ENCODE measurements around the gene RASGEF1C.
"Not testable (repeated sequence)": the region's sequence is repeated elsewhere in the genome, so short reads cannot be mapped to it uniquely, and the experiment has no call there.

Gene RASGEF1C

GRCh38 chr5:180098991-180099732 is 109.8 kb downstream of the RASGEF1C start:
- no peak for DNase-seq

DNA sequence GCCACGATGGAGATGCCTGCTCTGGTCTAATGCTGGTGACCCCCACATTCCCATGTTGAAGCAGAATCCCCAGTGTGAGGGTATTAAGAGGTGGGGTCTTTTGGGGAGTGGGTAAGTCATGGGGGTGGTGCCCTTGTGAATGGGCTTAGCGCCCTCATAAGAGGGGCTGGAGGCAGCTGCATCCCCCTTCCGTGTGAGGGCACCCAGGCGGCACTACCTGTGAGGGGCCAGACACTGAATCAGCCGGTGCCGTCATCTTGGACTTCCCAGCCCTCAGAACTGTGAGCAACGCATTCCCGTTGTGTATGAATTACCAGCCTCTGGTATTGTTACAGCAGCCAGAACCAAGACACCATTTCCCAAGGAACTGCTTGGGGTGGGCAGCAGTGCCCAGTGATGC is 110.5 kb downstream of the RASGEF1C start:
- DNase-seq: no peak

GRCh38 chr5:180097926-180098325 is 111.1 kb downstream of the RASGEF1C start:
- no peak for DNase-seq

- DNase-seq: no peak
Measured at GRCh38 chr5:180097163-180097894, 111.7 kb downstream of the RASGEF1C start.

GRCh38 chr5:180096616-180097015 is 112.4 kb downstream of the RASGEF1C start:
- DNase-seq: no peak

DNA sequence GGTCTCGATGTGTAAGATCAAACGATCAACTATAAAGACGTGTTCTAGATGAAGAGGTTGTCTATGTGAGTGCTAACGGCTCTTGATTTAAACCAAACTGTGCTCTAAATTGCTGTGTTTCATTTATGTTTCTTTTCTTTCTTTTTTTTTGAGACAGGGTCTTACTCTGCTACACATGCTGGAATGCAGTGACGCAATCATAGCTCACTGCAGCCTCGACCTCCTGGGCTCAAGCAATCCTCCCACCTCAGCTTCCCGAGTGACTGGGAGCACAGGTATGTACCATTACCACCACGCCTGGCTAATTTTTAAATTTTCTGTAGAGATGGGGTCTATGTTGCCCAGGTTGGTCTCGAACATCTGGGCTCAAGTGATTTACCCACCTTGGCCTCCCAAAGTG is 113.5 kb downstream of the RASGEF1C start:
- no peak for DNase-seq

DNA sequence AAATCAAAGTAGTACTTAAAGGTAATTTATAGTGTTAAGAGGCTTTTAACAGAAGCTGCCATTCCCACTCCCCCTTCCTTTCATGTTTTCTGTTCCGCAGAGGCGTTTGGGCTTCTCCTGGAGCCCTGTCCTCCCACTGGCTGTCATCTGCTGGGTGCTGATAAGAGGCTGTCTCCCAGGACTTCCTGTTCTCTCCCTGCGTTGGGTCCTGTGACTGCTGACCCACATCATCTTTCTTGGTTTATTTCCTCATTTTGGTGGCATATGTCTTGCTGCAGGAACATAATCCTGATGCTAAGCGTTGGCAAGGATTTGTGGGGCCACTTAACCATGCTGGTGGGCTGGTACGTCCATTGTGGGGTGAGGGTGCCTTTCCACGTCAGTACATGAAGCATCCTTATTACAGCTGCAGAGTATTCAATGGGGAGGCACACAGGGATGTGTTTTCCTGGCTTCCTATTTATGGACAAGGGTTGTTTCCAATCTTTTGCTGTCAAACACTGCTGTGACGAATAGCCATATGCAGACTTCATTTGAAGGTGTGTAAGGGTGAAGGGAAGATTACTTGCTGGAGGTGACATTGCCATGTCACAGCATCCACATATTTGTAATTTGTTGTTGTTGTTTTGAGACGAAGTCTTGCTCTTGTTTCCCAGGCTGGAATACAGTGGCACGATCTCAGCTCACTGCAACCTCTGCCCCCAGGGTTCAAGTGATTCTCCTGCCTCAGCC is 115.2 kb downstream of the RASGEF1C start:
- DNase-seq: no peak

GRCh38 chr5:180093241-180093640 is 115.8 kb downstream of the RASGEF1C start:
- no peak for DNase-seq

GRCh38 chr5:180090769-180091546 is 118.1 kb downstream of the RASGEF1C start:
- no peak for DNase-seq

DNA sequence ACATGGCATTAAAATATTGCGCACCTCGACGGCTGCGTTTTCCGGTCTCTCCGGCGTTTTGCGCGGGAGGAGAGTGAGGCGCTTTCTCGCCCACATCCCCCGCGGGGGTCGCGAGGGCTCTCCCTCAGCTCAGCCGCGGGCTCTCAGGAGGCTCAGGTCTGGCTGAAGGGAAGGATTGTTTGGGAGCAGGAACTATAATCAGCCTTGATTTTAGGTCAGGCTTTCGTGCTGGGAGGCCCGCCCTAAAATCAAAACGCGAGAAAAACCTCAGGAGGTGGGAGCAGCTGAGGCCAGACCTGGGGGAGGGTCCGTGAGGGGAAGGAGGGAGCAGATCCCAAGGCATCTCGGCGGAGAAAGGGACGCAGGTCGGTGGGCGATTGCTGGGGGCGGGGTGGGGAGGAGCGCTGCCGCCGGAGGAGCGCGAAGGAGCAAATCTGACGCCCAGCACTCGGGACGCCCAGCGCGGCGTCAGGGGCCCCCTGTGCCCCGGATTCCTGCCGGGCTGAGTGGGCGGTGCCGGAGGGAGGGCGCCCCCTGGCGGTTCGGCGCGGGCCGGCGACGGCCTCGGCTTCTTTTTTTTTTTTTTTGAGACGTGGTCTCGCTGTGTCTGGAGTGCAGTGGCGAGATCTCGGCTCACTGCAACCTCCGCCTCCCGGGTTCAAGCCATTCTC is 118.8 kb downstream of the RASGEF1C start:
- peak; percentile 82 for DNase-seq

DNA sequence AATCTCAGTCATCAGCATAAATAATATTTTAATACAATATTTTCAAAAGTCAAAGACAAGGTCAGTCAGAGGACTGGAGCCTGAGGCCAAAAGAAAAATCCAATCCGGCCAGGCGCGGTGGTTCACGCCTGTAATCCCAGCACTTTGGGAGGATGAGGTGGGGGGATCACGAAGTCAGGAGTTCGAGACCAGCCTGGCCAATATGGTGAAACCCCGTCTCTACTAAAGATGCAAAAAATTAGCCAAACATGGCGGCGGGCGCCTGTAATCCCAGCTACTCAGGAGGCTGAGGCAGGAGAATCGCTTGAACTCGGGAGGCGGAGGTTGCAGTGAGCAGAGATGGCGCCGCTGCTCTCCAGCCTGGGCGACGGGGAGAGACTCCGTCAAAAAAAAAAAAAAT is 119.4 kb downstream of the RASGEF1C start:
- not testable (repeated sequence) for DNase-seq

DNA sequence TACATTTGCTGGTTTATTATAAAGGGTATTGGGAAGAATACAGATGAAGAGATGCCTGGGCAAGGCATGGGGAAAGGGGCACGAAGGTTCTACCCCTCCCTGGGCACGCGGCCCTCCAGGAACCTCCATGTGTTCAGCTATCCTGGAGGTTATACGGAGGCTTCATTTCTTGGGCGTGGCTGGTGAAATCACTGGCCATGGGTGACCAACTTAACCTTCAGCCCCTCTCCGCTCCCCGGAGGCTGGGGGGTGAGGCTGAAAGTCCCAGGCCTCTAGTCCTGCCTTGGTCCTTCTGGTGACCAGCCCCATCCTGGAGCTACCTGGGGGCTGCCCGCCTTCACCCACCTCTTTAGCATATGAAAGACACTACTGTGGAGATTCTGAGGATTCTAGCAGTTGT is 120.5 kb downstream of the RASGEF1C start:
- DNase-seq: no peak

- no peak for DNase-seq
Measured at GRCh38 chr5:180086816-180087399, 122.1 kb downstream of the RASGEF1C start.

DNA sequence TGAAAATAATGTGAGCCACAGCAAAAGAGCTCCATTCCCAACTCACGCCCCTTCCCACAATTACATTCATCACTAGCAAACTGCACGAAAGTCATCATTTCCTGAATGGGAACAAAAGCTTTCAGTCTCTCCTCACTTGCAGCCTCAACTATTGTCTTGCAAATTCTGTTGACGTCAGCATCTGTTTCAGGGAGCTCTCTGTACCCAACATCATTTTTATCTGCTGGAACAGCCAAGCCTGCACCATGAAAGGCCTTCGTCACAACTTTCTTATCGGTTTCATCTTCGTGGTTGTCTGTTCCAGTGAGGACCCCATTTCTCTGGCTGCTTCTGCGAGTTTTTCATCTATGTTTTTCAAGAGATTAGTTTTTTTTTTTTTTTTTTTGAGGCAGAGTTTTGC is 123.2 kb downstream of the RASGEF1C start:
- DNase-seq: no peak

DNA sequence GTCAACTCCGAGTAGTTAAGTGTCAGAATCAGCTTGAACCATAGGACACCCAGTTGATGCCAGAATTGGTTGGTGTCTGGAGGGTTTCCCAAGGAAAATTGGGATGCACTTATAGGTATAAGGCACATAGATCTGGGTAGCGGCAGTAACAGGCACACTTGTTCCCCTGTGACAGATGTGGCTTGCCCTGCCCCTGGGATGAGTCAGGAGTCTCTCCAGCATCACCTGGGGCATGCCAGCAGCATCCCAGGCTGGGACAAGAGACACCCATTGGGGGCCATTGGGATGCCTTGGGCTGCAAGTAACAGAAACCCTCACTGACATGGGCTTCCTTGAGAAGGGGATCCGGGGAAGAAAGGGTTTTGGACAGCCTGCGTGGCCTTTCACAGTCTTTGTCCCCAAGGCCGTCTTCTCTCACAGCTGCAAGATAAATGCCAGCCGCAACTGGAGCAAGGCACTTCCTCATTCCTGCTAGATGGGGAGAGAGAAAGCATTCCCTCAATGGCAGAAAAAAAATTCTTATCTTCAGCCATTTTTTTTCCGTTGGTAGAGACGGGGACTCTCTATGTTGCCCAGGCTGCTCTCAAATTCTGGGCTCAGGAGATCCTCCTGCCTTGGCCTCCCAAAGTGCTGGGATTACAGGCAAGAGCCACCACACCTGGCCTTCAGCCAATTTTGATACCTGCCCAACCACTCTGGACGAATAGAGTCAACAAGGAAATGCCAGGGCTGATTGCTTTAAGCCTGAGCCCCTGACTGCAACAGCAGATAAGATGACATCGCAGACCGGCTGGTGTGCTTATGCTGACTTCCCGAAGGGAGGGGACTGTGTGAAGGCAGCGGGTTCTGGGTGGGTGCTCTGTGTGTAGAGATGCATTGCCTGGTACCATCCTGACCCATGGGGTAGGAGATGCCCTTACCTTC is 124.1 kb downstream of the RASGEF1C start:
- no peak for DNase-seq

DNA sequence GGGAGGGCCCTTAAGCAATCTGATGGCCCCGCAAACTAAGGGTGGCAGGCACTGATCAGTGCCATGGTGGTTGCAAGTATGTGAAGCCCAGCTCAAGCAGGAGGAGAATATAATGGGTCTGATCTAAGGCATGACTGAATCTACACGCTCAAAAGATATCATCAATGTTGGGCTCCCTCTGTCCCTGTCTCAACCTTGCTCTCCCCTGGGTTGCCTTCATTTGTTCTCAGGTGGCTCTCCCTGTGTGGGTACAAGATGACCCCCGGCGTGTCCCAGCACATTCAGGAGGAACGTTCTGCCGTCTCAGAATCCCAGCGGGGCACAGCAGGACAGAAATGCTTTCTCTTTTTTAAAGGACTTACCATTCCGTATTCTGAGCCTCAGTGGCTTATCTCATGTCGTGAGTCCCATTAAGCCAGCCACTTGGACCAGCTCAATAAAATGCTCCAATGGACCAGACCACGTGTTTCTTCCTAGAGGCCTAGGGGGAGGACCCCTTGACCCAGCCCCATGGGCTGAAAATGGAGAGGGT is 125.4 kb downstream of the RASGEF1C start:
- DNase-seq: no peak

- DNase-seq: no peak
Measured at GRCh38 chr5:180082633-180083420, 126.2 kb downstream of the RASGEF1C start.

- DNase-seq: no peak
Measured at GRCh38 chr5:180081481-180081880, 127.5 kb downstream of the RASGEF1C start.

DNA sequence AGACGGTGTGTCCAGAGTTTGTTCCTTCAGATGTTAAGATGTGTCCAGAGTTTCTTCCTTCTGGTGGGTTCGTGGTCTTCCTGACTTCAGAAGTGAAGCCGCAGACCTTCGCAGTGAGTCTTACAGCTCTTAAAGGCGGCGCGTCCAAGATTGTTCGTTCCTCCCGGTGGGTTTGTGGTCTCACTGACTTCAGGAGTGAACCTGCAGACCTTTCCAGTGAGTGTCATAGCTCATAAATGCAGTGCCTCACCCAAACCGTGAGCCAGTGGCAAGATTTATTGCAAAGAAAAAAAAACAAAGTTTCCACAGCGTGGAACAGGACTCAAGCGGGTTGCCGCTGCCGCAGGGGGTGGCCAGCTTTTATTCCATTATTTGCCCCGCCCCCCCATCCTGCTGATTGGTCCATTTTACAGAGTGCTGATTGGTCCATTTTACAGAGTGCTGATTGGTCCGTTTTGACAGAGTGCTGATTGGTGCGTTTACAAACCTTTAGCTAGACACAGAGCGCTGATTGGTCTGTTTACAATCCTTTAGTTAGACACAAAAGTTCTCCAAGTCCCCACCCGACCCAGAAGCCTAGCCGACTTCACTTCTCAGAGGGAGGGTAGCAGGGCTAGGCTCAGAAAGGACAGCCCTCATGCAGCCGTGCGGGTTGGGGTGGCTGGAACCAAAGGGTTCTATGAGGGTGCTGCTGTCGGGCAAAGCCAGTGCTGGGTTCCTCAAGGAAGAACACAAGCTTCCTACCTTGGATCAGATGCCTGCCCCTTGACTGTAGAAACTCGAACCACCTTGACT is 128.3 kb downstream of the RASGEF1C start:
- DNase-seq: peak; percentile 60

All from stimulated activated CD4-positive, alpha-beta T cell treated with anti-CD3 and anti-CD28 coated beads, Interleukin-4, amount 100 ng/mL, for 1 hour (primary cell).